Activated T-helper 9 cell treated with anti-CD3 and anti-CD28 coated beads, Interleukin-2, amount 50 U/mL, for 16 hours (primary cell): Measurements from ENCODE around the gene HTD2.
A peak's percentile ranks its signal among the peaks of the same experiment; 100 is the strongest.
"Not testable (repeated sequence)": the region's sequence is repeated elsewhere in the genome, so short reads cannot be mapped to it uniquely, and the experiment has no call there.

ENCODE experiments used
- DNase-seq: peaks from one replicate; pipeline ENCODE4 v3.0.0-alpha.2; 2020; ENCODE audit warnings: low read depth

Gene HTD2

GRCh38 chr3:58332575-58333188, 26.4 kb downstream of the HTD2 start, which contains the start of gene PXK:
Gene PXK (plus strand): TSS chr3:58332892. CDS start chr3:58332989, 97 bp downstream.
- DNase-seq = peak; percentile 75

GRCh38 chr3:58333206-58334012, 27.1 kb downstream of the HTD2 start:
- DNase-seq = peak; percentile 13

GRCh38 chr3:58334013-58334321, 27.6 kb downstream of the HTD2 start:
- DNase-seq = no peak

- no peak for DNase-seq
Observed at GRCh38 chr3:58334506-58334884, 28.2 kb downstream of the HTD2 start.

GRCh38 chr3:58335652-58335947, 29.3 kb downstream of the HTD2 start:
- DNase-seq = no peak

GRCh38 chr3:58336135-58336882, 30.0 kb downstream of the HTD2 start:
- DNase-seq = no peak

GRCh38 chr3:58337190-58337589, 30.9 kb downstream of the HTD2 start:
- DNase-seq = no peak

- DNase-seq = not testable (repeated sequence)
Observed at GRCh38 chr3:58339146-58339545, 32.8 kb downstream of the HTD2 start.

- no peak for DNase-seq
Observed at GRCh38 chr3:58340594-58341244, 34.4 kb downstream of the HTD2 start.

GRCh38 chr3:58341376-58341775, 35.1 kb downstream of the HTD2 start:
- DNase-seq = no peak

GRCh38 chr3:58342676-58343075, 36.4 kb downstream of the HTD2 start:
- no peak for DNase-seq

- no peak for DNase-seq
Observed at GRCh38 chr3:58345457-58345856, 39.1 kb downstream of the HTD2 start.

- DNase-seq = no peak
Observed at GRCh38 chr3:58346368-58346767, 40.0 kb downstream of the HTD2 start.

GRCh38 chr3:58347984-58348383, 41.7 kb downstream of the HTD2 start:
- no peak for DNase-seq

GRCh38 chr3:58349792-58350626, 43.7 kb downstream of the HTD2 start:
- no peak for DNase-seq

- no peak for DNase-seq
Observed at GRCh38 chr3:58350627-58351013, 44.3 kb downstream of the HTD2 start.

GRCh38 chr3:58351920-58352319, 45.6 kb downstream of the HTD2 start:
- DNase-seq = no peak

GRCh38 chr3:58352626-58353025, 46.3 kb downstream of the HTD2 start:
- DNase-seq = no peak

GRCh38 chr3:58353722-58354553, 47.6 kb downstream of the HTD2 start:
- DNase-seq = no peak

- DNase-seq = no peak
Observed at GRCh38 chr3:58355179-58355578, 48.9 kb downstream of the HTD2 start.

- no peak for DNase-seq
Observed at GRCh38 chr3:58356054-58356453, 49.7 kb downstream of the HTD2 start.
